ENCODE data around the gene ZNF483. TPM values are rescaled to one million over a fixed set of nuclear protein-coding genes. Genes with fewer than 3 reads are reported as not detected.
"Not testable (repeated sequence)": the region's sequence is repeated elsewhere in the genome, so short reads cannot be mapped to it uniquely, and the experiment has no call there.

The ZNF483 gene
- total RNA-seq, 1 experiment from 2014 or later, result 2.4 TPM

- peak; percentile 4 for DNase-seq (ENCODE audit: low read depth)
Observed at GRCh38 chr9:111542497-111543254, 17.7 kb downstream of the ZNF483 start.

GRCh38 chr9:111548623-111549022, 23.6 kb downstream of the ZNF483 start:
- no peak for DNase-seq (ENCODE audit: low read depth)

DNA sequence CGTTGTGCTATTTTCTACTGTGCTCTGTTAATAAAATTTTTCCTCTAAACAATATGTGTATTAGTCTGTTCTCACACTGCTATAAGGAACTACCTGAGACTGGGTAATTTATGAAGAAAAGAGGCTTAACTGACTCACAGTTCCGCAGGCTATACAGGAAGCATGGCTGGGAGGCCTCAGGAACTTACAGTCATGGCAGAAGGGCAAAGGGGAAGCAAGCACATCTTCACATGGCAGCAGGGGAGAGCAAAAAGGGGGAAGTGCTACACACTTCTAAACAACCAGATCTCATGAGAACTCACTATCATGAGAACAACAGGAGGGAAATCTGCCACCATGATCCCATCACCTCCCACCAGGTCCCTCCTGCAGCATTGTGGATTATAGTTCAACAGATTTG, 30.4 kb downstream of the ZNF483 start:
- not testable (repeated sequence) for DNase-seq (ENCODE audit: low read depth)

DNA sequence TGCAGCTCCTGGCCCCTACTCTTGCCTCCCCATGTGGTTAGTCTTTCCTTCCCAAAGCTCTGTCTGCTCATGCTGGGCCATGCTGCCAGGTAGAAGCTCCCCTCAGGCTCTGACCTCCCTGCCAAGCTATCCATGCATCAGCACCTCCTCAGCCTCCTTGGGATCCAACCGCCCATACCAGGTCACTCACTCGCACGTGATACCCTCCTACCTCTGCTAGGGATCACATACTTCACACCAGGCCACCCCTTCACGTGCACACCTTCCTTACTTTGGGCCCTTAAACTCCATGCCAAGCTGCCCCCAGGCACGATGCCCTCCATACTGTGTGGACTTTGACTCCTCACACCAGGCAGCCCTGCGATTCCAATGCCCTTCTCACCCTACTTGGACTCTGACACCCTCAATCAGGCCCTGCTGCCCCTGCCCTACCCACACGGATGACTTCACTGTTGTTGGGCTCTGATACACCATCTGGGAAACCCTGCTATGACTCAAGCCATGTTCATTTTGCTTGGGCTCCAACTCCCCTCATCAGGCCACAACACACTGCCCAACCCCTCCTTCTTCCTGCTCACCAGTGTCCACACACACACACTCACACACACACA, 34.1 kb downstream of the ZNF483 start:
- DNase-seq (ENCODE audit: low read depth), result peak; percentile 62

GRCh38 chr9:111561165-111561719, 36.3 kb downstream of the ZNF483 start:
- no peak for DNase-seq (ENCODE audit: low read depth)

DNA sequence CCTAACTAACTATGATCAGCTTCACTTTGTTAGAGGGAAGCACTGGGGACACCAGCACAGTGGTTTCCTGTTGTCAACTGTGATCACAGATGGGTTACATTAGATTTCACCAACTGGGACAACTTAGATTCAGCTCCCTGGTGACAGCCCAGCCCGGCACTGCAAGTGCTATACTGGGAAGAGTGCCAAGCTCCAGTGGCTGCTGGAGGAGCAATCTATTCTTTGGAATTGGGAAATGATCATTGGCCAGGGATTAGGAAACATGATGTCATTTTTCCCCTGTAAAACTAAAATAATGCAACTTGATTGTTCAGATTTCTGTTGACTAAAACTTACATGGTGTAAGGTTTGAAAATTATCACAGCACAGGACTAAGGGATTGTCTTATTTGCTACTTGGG, 41.3 kb downstream of the ZNF483 start:
- no peak for DNase-seq (ENCODE audit: low read depth)

DNA sequence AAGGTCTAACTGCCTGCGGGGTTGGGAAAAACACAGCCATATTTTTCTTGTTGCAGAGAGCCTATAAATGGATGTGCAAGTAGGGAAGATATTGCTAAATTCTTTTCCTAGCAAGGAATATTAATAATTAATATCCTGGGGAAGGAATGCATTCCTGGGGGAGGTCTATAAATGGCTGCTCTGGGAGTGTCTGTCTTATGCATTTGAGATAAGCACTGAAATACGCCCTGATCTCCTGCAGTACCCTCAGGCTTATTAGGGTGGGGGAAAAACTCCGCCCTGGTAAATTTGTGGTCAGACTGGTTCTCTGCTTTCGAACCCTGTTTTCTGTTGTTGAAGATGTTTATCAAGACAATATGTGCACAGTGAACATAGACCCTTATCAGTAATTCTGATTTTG, 43.1 kb downstream of the ZNF483 start:
- not testable (repeated sequence) for DNase-seq (ENCODE audit: low read depth)

DNA sequence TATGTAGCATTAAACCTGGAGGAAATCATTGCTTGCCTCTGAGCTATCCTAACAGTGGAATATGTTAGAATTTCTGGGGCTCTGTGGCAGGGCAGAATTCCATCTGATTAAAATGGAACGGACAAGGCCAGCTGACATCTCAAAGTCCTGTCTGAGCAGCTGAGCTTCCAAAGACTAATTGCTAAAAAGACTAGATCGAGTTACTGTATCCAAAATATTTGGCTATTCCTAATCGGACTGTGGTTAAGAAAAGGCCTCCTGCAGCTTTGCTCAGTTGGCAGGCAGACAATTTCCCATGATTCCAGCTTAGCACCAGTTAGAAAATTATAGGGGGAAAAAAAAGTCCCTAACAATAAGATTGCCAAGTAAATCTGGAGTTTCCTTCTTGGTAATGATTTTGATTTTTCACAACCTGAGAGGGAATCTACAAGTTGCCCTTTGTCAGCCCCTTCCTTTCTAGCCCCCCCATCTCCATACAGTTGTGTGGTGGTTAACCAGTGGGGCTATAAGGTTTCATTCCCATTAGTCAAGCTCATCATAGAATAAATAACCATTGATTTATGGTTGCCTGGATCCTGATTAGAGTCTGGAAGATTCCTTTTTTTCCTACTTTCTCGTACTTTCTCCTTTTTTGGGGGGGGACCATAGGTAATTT, 48.1 kb downstream of the ZNF483 start:
- DNase-seq (ENCODE audit: low read depth), result peak; percentile 91

DNA sequence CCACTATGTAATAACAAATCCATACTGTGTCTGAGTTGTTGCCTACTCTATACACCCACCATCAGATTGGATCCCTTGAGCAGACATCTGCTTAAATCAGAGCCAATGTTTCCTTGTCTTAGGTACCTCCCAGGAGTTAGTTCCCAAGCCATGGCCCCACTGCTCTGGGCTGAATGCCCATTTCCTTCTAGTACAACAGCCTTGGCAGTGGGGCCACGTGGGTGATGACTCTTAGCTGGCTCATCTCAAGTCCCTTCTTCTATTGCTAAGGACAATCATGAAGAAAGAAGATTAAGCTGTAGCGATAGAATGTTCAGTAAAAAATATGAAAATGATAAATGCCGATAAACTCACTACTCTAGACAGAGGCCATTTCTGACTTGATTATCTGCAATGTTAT, 57.9 kb downstream of the ZNF483 start:
- peak; percentile 82 for DNase-seq (ENCODE audit: low read depth)

DNA sequence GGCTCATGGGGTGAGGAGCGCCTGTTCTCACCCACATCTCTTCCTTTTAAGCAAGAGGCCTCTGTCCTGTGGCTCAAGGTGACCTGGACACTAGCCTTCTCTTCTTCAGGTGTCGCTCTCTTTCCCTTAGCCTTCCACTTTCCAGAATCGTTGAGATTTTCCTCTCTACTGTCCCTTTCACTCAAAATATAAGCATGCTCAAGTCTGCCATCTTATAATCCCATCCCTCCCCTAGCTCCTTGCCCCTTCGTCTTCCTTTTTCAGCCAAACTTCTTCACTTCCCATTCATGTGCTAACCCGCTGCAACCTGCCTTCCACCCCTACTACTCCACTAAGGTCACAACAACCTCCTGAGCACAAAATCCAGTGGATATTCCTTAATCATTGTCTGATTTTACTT, 61.4 kb downstream of the ZNF483 start:
- no peak for DNase-seq (ENCODE audit: low read depth)

DNA sequence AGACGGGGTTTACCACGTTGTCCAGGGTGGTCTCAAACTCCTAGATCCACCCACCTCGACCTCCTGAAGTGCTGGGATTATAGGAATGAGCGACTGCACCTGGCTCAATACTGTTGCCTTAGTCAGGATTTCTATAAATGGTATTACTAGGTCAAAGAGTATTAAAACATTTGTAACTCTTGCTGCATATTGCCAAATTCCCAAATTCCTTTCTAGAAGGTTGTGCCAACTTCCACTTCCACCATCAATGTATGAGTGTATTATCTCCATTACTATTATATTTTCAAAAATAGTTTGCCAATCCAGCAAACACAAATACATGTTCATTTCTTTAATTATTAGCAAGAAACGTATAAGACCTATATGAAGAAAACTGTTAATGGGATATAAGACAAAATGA, 63.9 kb downstream of the ZNF483 start:
- DNase-seq (ENCODE audit: low read depth), result no peak

- peak; percentile 77 for DNase-seq (ENCODE audit: low read depth)
Observed at GRCh38 chr9:111597852-111598732, 73.1 kb downstream of the ZNF483 start.

DNA sequence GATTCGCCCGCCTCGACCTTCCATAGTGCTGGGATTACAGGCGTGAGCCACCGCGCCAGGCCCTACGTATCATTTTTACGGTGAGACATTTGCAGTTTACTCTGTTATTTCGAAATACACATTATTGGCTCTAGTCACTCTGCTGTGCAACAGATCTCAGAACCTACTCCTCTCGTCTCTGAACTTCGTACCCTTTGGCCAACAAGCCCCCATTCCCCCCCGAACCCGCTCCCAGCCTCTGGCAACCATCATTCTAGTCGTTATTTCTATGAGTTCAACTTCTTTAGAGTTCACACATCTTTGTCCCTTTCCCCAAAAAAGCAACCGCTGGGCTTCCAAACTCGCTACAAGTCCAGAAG, 73.7 kb downstream of the ZNF483 start:
- DNase-seq (ENCODE audit: low read depth), result peak; percentile 53

DNA sequence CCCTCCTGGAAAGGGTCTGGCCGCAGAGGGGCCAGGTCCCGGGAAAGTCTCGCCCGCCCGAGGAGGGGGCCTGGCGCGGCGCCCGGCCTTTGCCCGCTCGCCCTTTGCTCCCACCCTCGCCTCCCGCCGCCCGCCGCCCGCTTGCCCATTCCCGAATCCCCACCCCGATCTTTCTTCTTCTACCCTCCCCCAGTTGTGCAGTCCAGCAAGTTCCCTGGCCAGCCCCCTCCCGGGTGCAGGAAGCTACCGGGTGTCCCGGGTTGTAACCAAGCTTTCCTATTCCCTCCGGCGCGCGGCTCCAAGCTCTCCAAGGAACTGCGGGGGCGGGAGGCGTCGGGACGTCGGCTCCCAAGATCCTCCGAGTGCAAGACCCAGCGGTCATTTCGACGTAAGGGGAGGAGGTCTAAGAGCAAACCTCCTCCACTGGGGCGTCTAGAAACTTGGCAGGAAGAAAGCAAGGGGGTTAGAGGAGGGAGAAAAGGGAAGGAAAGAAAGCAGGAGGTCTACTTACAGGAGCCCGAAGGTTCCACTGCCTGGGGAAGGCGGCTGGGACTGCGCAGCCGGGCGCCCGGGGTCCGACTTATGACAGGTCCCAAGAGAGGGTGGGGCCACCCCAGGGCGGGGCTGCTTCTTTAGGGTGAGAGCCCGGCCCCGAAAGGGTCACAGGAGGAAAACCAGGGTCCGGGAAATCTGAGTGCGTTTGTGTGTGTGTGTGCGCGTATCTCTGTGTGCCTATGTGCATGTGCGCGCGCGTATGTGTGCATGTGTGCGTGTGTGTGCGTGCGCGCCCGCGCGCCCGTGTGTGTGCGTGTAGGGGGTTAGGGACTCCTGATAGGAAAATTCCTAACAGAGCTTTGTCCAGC, 74.3 kb downstream of the ZNF483 start, which contains the start of gene PTGR1:
PTGR1 (minus strand) TSS at position 556 of the 863 bp plus-strand sequence. CDS start 2,225 bp downstream, outside the sequence.
- DNase-seq (ENCODE audit: low read depth), result peak; percentile 91

DNA sequence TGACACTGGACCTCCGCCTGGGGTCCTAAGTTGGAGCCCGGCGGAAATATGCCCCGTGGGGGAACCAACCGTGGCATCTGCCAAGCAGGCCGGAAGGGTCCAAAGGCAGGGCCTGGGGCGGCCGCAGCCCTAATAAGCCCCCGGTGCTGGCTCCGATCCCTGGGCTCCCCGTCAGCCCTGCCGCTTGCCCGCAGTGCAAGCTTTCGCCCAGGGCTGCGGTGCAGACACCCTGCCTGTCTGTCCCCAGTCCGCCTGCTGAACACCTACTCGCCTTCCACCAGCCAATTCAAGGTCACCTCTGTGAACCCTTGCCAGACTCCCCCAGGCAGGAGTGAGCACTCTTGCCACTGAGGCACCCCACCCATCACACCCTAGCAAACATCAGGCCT, 75.0 kb downstream of the ZNF483 start:
- no peak for DNase-seq (ENCODE audit: low read depth)

DNA sequence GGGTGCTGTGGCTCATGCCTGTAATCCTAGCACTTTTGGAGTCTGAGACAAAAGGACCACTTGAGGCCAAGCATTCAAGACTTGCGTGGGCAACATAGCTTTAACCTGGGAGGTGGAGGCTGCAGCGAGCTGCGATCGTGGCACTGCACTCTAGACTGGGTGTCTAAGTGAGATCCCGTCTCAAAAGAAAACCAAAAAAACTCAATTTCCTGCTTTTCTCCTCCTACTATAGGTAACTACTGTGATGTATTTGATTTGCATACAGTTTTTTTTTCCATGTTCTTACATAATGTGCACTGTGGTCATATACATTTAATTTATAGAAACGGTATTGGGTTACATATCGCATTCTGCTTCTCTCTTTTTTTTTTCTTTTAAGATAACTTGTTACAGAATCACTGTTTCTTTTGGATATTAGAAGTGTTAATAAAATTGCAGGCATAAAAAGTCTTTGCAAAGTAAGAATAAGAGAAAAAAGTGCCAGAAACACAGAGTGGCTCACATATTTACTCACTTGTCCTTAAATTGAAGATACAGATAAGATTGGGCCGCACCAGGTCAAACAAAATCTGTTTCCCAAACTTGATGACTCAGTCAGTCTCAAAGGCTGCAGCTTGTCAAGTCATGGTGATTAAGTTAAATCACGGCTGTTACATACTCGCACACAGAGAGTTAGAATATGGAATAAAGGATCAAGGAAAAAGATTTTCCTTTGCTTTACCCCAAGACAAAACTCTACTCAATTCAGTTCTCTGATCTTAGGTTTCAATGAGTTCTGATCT, 76.4 kb downstream of the ZNF483 start:
- peak; percentile 50 for DNase-seq (ENCODE audit: low read depth)

DNA sequence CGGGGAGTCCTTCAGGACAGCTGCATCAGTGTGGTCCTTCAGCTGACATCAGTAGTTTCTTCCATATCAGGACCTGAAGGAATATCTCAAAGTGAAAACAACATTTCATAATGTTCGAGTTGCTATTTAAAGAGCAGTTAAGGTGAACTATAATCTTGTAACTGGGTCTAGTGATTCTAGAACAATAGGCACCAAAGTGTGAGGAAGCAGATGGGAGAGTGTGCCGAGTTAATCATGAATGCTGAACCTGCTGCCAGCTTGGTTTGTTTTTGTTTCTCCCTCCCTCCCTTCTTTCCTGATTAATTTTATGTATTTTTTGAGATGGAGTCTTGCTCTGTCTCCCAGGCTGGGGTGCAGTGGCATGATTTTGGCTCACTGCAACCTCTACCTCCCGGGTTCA, 78.1 kb downstream of the ZNF483 start:
- no peak for DNase-seq (ENCODE audit: low read depth)

- no peak for DNase-seq (ENCODE audit: low read depth)
Observed at GRCh38 chr9:111604054-111604615, 79.2 kb downstream of the ZNF483 start.

DNA sequence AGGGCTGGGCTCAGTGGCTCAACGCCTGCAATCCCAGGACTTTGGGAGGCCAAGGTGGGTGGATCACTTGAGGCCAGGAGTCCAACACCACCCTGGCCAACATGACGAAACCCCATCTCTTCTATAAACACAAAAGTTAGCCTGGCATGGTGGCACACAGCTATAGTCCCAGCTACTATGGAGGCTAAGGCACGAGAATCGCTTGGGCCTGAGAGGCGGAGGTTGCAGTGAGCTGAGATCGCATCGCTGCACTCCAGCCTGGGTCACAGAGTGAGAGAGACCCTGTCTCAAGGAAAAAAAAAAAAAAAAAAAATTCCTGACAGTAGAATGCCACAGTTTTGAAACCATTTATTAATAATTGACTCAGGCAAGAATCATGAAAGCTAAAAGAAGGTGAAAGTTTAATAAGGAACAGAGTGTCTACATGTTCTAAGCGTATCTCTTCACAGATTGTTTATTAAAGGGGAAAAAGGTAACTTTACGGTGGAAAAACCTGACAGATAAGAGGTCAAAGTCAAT, 80.1 kb downstream of the ZNF483 start:
- no peak for DNase-seq (ENCODE audit: low read depth)

All from M059J (cell line).